Activated T-helper 1 cell treated with Interleukin-2 at 50 U/mL for 16 hours (primary cell): ENCODE measurements around the gene DENND6B.

Source experiments
- DNase-seq: peaks from one replicate; pipeline ENCODE4 v3.0.0-alpha.2; 2020; ENCODE audit warnings: low read depth

The DENND6B gene

GRCh38 chr22:50315289-50316113 lies 11.3 kb downstream of the DENND6B start:
- no peak for DNase-seq

- peak; percentile 57 for DNase-seq
Measured at GRCh38 chr22:50314455-50315288, 12.1 kb downstream of the DENND6B start.

GRCh38 chr22:50314081-50314454 lies 12.7 kb downstream of the DENND6B start:
- no peak for DNase-seq

GRCh38 chr22:50313600-50313999 lies 13.2 kb downstream of the DENND6B start:
- no peak for DNase-seq

- no peak for DNase-seq
Measured at GRCh38 chr22:50313021-50313420, 13.8 kb downstream of the DENND6B start.

GRCh38 chr22:50312371-50312770 lies 14.4 kb downstream of the DENND6B start:
- no peak for DNase-seq

GRCh38 chr22:50311606-50312351 lies 15.0 kb downstream of the DENND6B start:
- no peak for DNase-seq

GRCh38 chr22:50310949-50311444 lies 15.8 kb downstream of the DENND6B start:
- no peak for DNase-seq

GRCh38 chr22:50310031-50310722 lies 16.6 kb downstream of the DENND6B start:
- no peak for DNase-seq

GRCh38 chr22:50309601-50309991 lies 17.2 kb downstream of the DENND6B start:
- no peak for DNase-seq

- DNase-seq = no peak
Measured at GRCh38 chr22:50308986-50309600, 17.7 kb downstream of the DENND6B start.

GRCh38 chr22:50308597-50308935 lies 18.2 kb downstream of the DENND6B start:
- no peak for DNase-seq

- no peak for DNase-seq
Measured at GRCh38 chr22:50307890-50308596, 18.8 kb downstream of the DENND6B start.

GRCh38 chr22:50306753-50307749 lies 19.8 kb downstream of the DENND6B start, which contains the start of gene PLXNB2:
Gene PLXNB2, minus strand, starts transcription at chr22:50307646. Its CDS starts 17,062 bp downstream, at chr22:50290584.
- DNase-seq = no peak

GRCh38 chr22:50305923-50306566 lies 20.8 kb downstream of the DENND6B start:
- DNase-seq = no peak

- DNase-seq = no peak
Measured at GRCh38 chr22:50305393-50305922, 21.4 kb downstream of the DENND6B start.

GRCh38 chr22:50304528-50305392 lies 22.1 kb downstream of the DENND6B start:
- DNase-seq = no peak
